ENCODE data around the gene YEATS4.
"Not testable (repeated sequence)": the region's sequence is repeated elsewhere in the genome, so short reads cannot be mapped to it uniquely, and the experiment has no call there.

Gene YEATS4

GRCh38 chr12:69359531-69360347 lies at the start of gene YEATS4:
Gene YEATS4, plus strand, starts transcription at chr12:69359743. Its CDS starts 230 bp downstream, at chr12:69359973.
- DNase-seq (ENCODE audit: low spot score): peak; percentile 84

- DNase-seq (ENCODE audit: low spot score): no peak
Observed at GRCh38 chr12:69313209-69313608, 46.3 kb upstream of the YEATS4 start.

- DNase-seq (ENCODE audit: low spot score): not testable (repeated sequence)
Observed at GRCh38 chr12:69316784-69317183, 42.8 kb upstream of the YEATS4 start.

- DNase-seq (ENCODE audit: low spot score): not testable (repeated sequence)
Observed at GRCh38 chr12:69317233-69317632, 42.3 kb upstream of the YEATS4 start.

GRCh38 chr12:69318225-69318624 lies 41.3 kb upstream of the YEATS4 start:
- DNase-seq (ENCODE audit: low spot score): no peak

- no peak for DNase-seq (ENCODE audit: low spot score)
Observed at GRCh38 chr12:69321351-69321750, 38.2 kb upstream of the YEATS4 start.

GRCh38 chr12:69324797-69325466 lies 34.6 kb upstream of the YEATS4 start:
- no peak for DNase-seq (ENCODE audit: low spot score)

- DNase-seq (ENCODE audit: low spot score): no peak
Observed at GRCh38 chr12:69328426-69328825, 31.1 kb upstream of the YEATS4 start.

GRCh38 chr12:69329669-69330428 lies 29.7 kb upstream of the YEATS4 start:
- DNase-seq (ENCODE audit: low spot score): peak; percentile 60

GRCh38 chr12:69330475-69331473 lies 28.8 kb upstream of the YEATS4 start:
- peak; percentile 67 for DNase-seq (ENCODE audit: low spot score)

GRCh38 chr12:69331519-69331908 lies 28.0 kb upstream of the YEATS4 start:
- no peak for DNase-seq (ENCODE audit: low spot score)

- no peak for DNase-seq (ENCODE audit: low spot score)
Observed at GRCh38 chr12:69331909-69332684, 27.4 kb upstream of the YEATS4 start.

GRCh38 chr12:69332815-69333358 lies 26.7 kb upstream of the YEATS4 start:
- DNase-seq (ENCODE audit: low spot score): no peak

- DNase-seq (ENCODE audit: low spot score): peak; percentile 5
Observed at GRCh38 chr12:69334158-69334557, 25.4 kb upstream of the YEATS4 start.

- DNase-seq (ENCODE audit: low spot score): no peak
Observed at GRCh38 chr12:69337311-69338090, 22.0 kb upstream of the YEATS4 start.

- no peak for DNase-seq (ENCODE audit: low spot score)
Observed at GRCh38 chr12:69338120-69338859, 21.3 kb upstream of the YEATS4 start.

- no peak for DNase-seq (ENCODE audit: low spot score)
Observed at GRCh38 chr12:69338936-69339335, 20.6 kb upstream of the YEATS4 start.

- DNase-seq (ENCODE audit: low spot score): no peak
Observed at GRCh38 chr12:69339999-69340398, 19.5 kb upstream of the YEATS4 start.

GRCh38 chr12:69341328-69341727 lies 18.2 kb upstream of the YEATS4 start:
- DNase-seq (ENCODE audit: low spot score): no peak
